H1 (cell line): Measurements from ENCODE around the gene MRPL17. TPM values are rescaled to one million over a fixed set of nuclear protein-coding genes. Genes with fewer than 3 reads are reported as not detected.
A peak's percentile ranks its signal among the peaks of the same experiment; 100 is the strongest.

Experiments used
- CTCF ChIA-PET: fragments of 300-600 bp; sonication (Branson Sonifier 250); formaldehyde crosslinking; loops from one replicate; lab custom pipeline; 2021; ENCODE audit not compliant: partially characterized antibody; lab: Charles Lee
- POLR2A ChIA-PET: fragments of 300-600 bp; sonication (Branson Sonifier 250); formaldehyde crosslinking; loops from one replicate; lab custom pipeline; 2021; ENCODE audit warnings: inconsistent platforms; ENCODE audit not compliant: partially characterized antibody; lab: Charles Lee
- DNase-seq, 2 experiments: peaks; one replicate each; pipeline versions ENCODE4 v3.0.0 to v3.0.0-alpha.2; 2010 to 2022; ENCODE audit warnings: low spot score in 2 of 2, low read depth in 1 of 2, mixed read lengths in 1 of 2
- FAIRE-seq: peaks from 2 replicates; lab custom pipeline; 2011; peaks lifted over from hg19 to GRCh38; lab: Jason Lieb, UNC
- H2AFZ ChIP-seq: 2 replicates; pipeline ENCODE4 v1.8.1; 2012; ENCODE audit warnings: low read length, inconsistent platforms
- H2AK5ac ChIP-seq: 2 replicates; pipeline ENCODE4 v1.6.1; 2013; ENCODE audit warnings: low read depth, low read length
- H2BK120ac ChIP-seq: replicated peaks from 2 replicates; pipeline ENCODE3; 2013; ENCODE audit warnings: low read depth, low read length, inconsistent platforms
- H2BK12ac ChIP-seq: 2 replicates; pipeline ENCODE4 v1.6.1; 2013; ENCODE audit warnings: low read depth, low read length
- H2BK15ac ChIP-seq: 2 replicates; pipeline ENCODE4 v1.6.1; 2013; ENCODE audit warnings: low read length
- H2BK20ac ChIP-seq: 2 replicates; pipeline ENCODE4 v1.6.1; 2013; ENCODE audit warnings: low read length
- H2BK5ac ChIP-seq: 2 replicates; pipeline ENCODE4 v1.6.1; 2013; ENCODE audit warnings: low read depth, low read length
- H3K14ac ChIP-seq: 2 replicates; pipeline ENCODE4 v1.6.1; 2013; ENCODE audit warnings: inconsistent platforms; ENCODE audit not compliant: insufficient read length
- H3K18ac ChIP-seq: 2 replicates; pipeline ENCODE4 v1.6.1; 2013; ENCODE audit warnings: low read length; ENCODE audit errors: extremely low read depth
- H3K23ac ChIP-seq: 2 replicates; pipeline ENCODE4 v1.6.1; 2013; ENCODE audit warnings: inconsistent platforms; ENCODE audit not compliant: insufficient read length
- H3K23me2 ChIP-seq: 2 replicates; pipeline ENCODE4 v1.6.1; 2013; ENCODE audit warnings: low read depth, low read length
- H3K27ac ChIP-seq: 2 replicates; pipeline ENCODE4 v1.6.1; 2011; ENCODE audit warnings: low read depth, low read length, inconsistent platforms
- H3K27me3 ChIP-seq, 4 experiments: replicated peaks in 1 of 4; 1 replicate in 1 of 4; 2 replicates in 3 of 4; pipeline versions ENCODE4 v1.6.1 to v1.8.1; 2011 to 2013; ENCODE audit warnings: low read length in 3 of 4, mild to moderate bottlenecking in 3 of 4, inconsistent platforms in 2 of 4, mixed read lengths in 2 of 4, moderate library complexity in 1 of 4; ENCODE audit not compliant: control insufficient read depth in 3 of 4, insufficient read depth in 3 of 4; ENCODE audit errors: extremely low read depth in 1 of 4
- H3K36me3 ChIP-seq, 4 experiments: 2 replicates each; pipeline versions ENCODE4 v1.6.1 to v1.8.1; 2011 to 2013; ENCODE audit warnings: mild to moderate bottlenecking in 4 of 4, low read length in 3 of 4, moderate library complexity in 2 of 4, control low read depth in 1 of 4, inconsistent platforms in 1 of 4; ENCODE audit not compliant: insufficient read depth in 4 of 4, control insufficient read depth in 2 of 4
- H3K4ac ChIP-seq: replicated peaks from 2 replicates; pipeline ENCODE3; 2013; ENCODE audit warnings: low read length, low read depth, mixed read lengths, inconsistent platforms; ENCODE audit not compliant: insufficient read length
- H3K4me1 ChIP-seq, 4 experiments: replicated peaks in 1 of 4; 1 replicate in 1 of 4; 2 replicates in 3 of 4; pipeline versions ENCODE4 v1.6.1 to v1.8.1; 2011 to 2013; ENCODE audit warnings: low read length in 3 of 4, inconsistent platforms in 2 of 4, mixed read lengths in 1 of 4; ENCODE audit not compliant: insufficient read depth in 4 of 4, control insufficient read depth in 3 of 4
- H3K4me2 ChIP-seq, 2 experiments: 2 replicates each; pipeline versions ENCODE4 v1.6.1 to v1.8.1; 2011 to 2013; ENCODE audit warnings: low read depth in 2 of 2, low read length in 2 of 2, control low read depth in 1 of 2, inconsistent platforms in 1 of 2, mild to moderate bottlenecking in 1 of 2; ENCODE audit not compliant: insufficient read depth in 1 of 2
- H3K4me3 ChIP-seq, 4 experiments: fragments of 200-600, 300-600 bp in 1 of 4; sonication (generic), shearing (Covaris generic), sonication (Bioruptor Twin) in 1 of 4; 2 replicates each; pipeline versions ENCODE4 v1.5.1 to v1.8.1; 2011 to 2016; ENCODE audit warnings: low read length in 4 of 4, low read depth in 3 of 4, control low read depth in 2 of 4, inconsistent platforms in 2 of 4, mild to moderate bottlenecking in 2 of 4, mixed read lengths in 1 of 4, moderate library complexity in 1 of 4; ENCODE audit not compliant: insufficient read depth in 2 of 4; ENCODE audit errors: extremely low read depth in 1 of 4
- H3K56ac ChIP-seq: replicated peaks from 2 replicates; pipeline ENCODE3; 2013; ENCODE audit warnings: low read depth, mild to moderate bottlenecking, mixed read lengths, low read length, inconsistent platforms; ENCODE audit not compliant: insufficient read length
- H3K79me1 ChIP-seq: 2 replicates; pipeline ENCODE4 v1.6.1; 2013; ENCODE audit warnings: low read depth, low read length, control low read depth
- H3K79me2 ChIP-seq, 2 experiments: 2 replicates each; pipeline versions ENCODE4 v1.6.1 to v1.8.1; 2012 to 2013; ENCODE audit warnings: low read length in 2 of 2, mild to moderate bottlenecking in 2 of 2, inconsistent platforms in 1 of 2; ENCODE audit not compliant: insufficient read depth in 2 of 2, control insufficient read depth in 1 of 2
- H3K9ac ChIP-seq, 4 experiments: replicated peaks in 1 of 4; 1 replicate in 1 of 4; 2 replicates in 3 of 4; pipeline versions ENCODE4 v1.6.1 to v1.8.1; 2011 to 2013; ENCODE audit warnings: low read depth in 3 of 4, low read length in 3 of 4, control low read depth in 2 of 4, mild to moderate bottlenecking in 2 of 4, moderate library complexity in 2 of 4, inconsistent platforms in 1 of 4; ENCODE audit errors: extremely low read depth in 1 of 4
- H3K9me3 ChIP-seq, 2 experiments: 2 replicates each; pipeline versions ENCODE4 v1.6.1 to v1.8.1; 2012 to 2013; ENCODE audit warnings: mild to moderate bottlenecking in 2 of 2, moderate library complexity in 2 of 2, control low read depth in 1 of 2, inconsistent platforms in 1 of 2, low read depth in 1 of 2, low read length in 1 of 2, mixed read lengths in 1 of 2; ENCODE audit not compliant: insufficient read depth in 2 of 2
- H4K20me1 ChIP-seq, 2 experiments: replicated peaks in 1 of 2; 2 replicates each; pipeline versions ENCODE3 to v1.8.1; 2011 to 2013; ENCODE audit warnings: inconsistent platforms in 2 of 2, low read length in 2 of 2, mild to moderate bottlenecking in 1 of 2; ENCODE audit not compliant: insufficient read depth in 2 of 2, control insufficient read depth in 1 of 2
- H4K5ac ChIP-seq: 2 replicates; pipeline ENCODE4 v1.6.1; 2013; ENCODE audit warnings: low read length, low read depth, mixed read lengths, inconsistent platforms; ENCODE audit not compliant: insufficient read length
- H4K8ac ChIP-seq: 2 replicates; pipeline ENCODE4 v1.8.0; 2013; ENCODE audit warnings: mild to moderate bottlenecking, moderate library complexity, low read length, inconsistent platforms; ENCODE audit not compliant: insufficient read depth; ENCODE audit errors: extremely low read depth
- H4K91ac ChIP-seq: replicated peaks from 2 replicates; pipeline ENCODE3; 2013; ENCODE audit warnings: low read length, mixed read lengths, inconsistent platforms; ENCODE audit not compliant: insufficient read length
- ATF3 ChIP-seq: IDR thresholded peaks from 2 replicates; pipeline ENCODE4 v1.6.1; 2011; ENCODE audit warnings: low read depth, mild to moderate bottlenecking, low read length; ENCODE audit not compliant: insufficient read depth
- KDM1A ChIP-seq: fragments of 200-600, 300-600 bp; sonication (generic); IDR thresholded peaks from 2 replicates; pipeline ENCODE4 v1.7.1; 2016; ENCODE audit warnings: mild to moderate bottlenecking, low read length, borderline replicate concordance
- SIX5 ChIP-seq: IDR thresholded peaks from 2 replicates; pipeline ENCODE4 v1.6.1; 2011; ENCODE audit warnings: mild to moderate bottlenecking, low read depth, low read length
- WGBS, 2 experiments: shearing (Covaris generic) in 1 of 2; methylation state at CpG; one replicate each; pipeline versions ENCODE4 v1.1.6 to v1.1.7; 2013 to 2015; ENCODE audit warnings: low lambda C conversion rate in 2 of 2, mixed read lengths in 2 of 2, inconsistent platforms in 1 of 2, low coverage in 1 of 2, missing lambda C conversion rate in 1 of 2; ENCODE audit not compliant: insufficient replicate concordance in 2 of 2, insufficient coverage in 1 of 2, insufficient read length in 1 of 2; ENCODE audit errors: extremely low coverage in 1 of 2, missing lambda C conversion rate in 1 of 2; 5-methylcytosine and 5-hydroxymethylcytosine counted together
- polyA plus RNA-seq, 7 experiments: library from polyadenylated mRNA; depleted of rRNA in 3 of 7; stranded (reverse) in 5 of 7; unstranded in 2 of 7; fragments of >200 nt in 5 of 7; fragments of 200-250 nt in 2 of 7; gene quantifications; 1 replicate in 5 of 7; 2 replicates in 1 of 7; 4 replicates in 1 of 7; pipeline versions ENCODE4 v1.2.1 to v1.2.3, GENCODE V29; 2011 to 2013; ENCODE audit warnings: missing spikeins in 2 of 7, mixed read lengths in 2 of 7
- total RNA-seq: library from RNA; stranded (reverse); fragmentation: NEBNext Ultra II Directional; extraction: Animal tissue kit (Norgen Biotek cat#: 25700); gene quantifications from 2 replicates; pipeline ENCODE4 v1.2.1, GENCODE V29; 2021

Gene MRPL17
- total and polyA plus RNA-seq, 2 of the 8 experiments (the other 6 are each of a cell fraction or from before 2014, with no cell fraction given) = 55.7 to 70.5 TPM

- H3K4me2 ChIP-seq = peak overlapping the region in 1 of 2 experiments; percentile 92; a peak in 2 of 4 replicates
- 65% methylated on average over 1 of the region's 1 CpG; no CpG with 5 or more reads in 1 of the 2 experiments for WGBS, 2 experiments
Observed at GRCh38 chr11:6657346-6657745, 25.8 kb downstream of the MRPL17 start.

More at GRCh38 chr11:6657346-6657745, 25.8 kb downstream of the MRPL17 start:
- CTCF ChIA-PET = interaction anchor here (0.7 to 4.9 kb wide), 12 partner anchors 9 to 294 kb away, joined by 3 to 36 read pairs (median 4); partner anchors contain the start of gene TAF10
- POLR2A ChIA-PET = interaction anchor here (1.2 to 1.4 kb wide), 3 partner anchors 11 to 37 kb away, joined by 3 read pairs; no protein-coding TSS in a partner anchor
- Histone ChIP-seq H2BK120ac (no peak overlapping the region), H3K23me2 (peaks cover 9% of the 10 kb centered on the region), H2AFZ (no peak overlapping the region), H3K23ac (no peak overlapping the region), H3K27ac (no peak overlapping the region), H2BK5ac (no peak overlapping the region), H3K36me3 (no peaks in the 10 kb centered on the region), H3K56ac (no peak overlapping the region), H3K4me1 (peaks cover 0 to 7% (median 6%) of the 10 kb centered on the region in 4 experiments; a peak in 4 of 7 replicates), H4K20me1 (peaks cover 0 to 3% of the 10 kb centered on the region in 2 experiments), H3K9me3 (no peaks in the 10 kb centered on the region), H4K91ac (no peak overlapping the region), H2AK5ac (no peak overlapping the region), H3K14ac (no peak overlapping the region), H2BK15ac (no peak overlapping the region), H3K9ac (no peak overlapping the region), H3K79me1 (no peaks in the 10 kb centered on the region), H4K8ac (no peak overlapping the region), H3K79me2 (no peaks in the 10 kb centered on the region), H2BK12ac (no peak overlapping the region), H3K4me3 (peak overlapping the region in 1 of 4 experiments; percentile 91; a peak in 1 of 8 replicates), H4K5ac (no peak overlapping the region), H3K18ac (no peak overlapping the region), H2BK20ac (no peak overlapping the region), H3K4ac (no peak overlapping the region), H3K27me3 (peaks cover 1 to 36% (median 32%) of the 10 kb centered on the region in 4 experiments)
- FAIRE-seq (no peak), DNase-seq (no peak)
- TF ChIP-seq ATF3 (no peak), KDM1A (0 out of 2 replicates have a peak, but pooled peaks have one; percentile 45), SIX5 (no peak)
